HG03159 (cell line): ENCODE data around the gene LEPR.
"Not testable (repeated sequence)": the region's sequence is repeated elsewhere in the genome, so short reads cannot be mapped to it uniquely, and the experiment has no call there.

Experiments used
- ATAC-seq: cut with Tn5 transposase; IDR thresholded peaks from one replicate; pipeline ENCODE4 v1.9.1; 2021; ENCODE audit warnings: mild to moderate bottlenecking, moderate library complexity; ENCODE audit not compliant: unreplicated experiment

Gene LEPR

GRCh38 chr1:65435987-65436386 is 15.5 kb downstream of the LEPR start:
- ATAC-seq = no peak

GRCh38 chr1:65437616-65438015 is 17.1 kb downstream of the LEPR start:
- no peak for ATAC-seq

- ATAC-seq = no peak
Measured at GRCh38 chr1:65440322-65440900, 19.9 kb downstream of the LEPR start.

- ATAC-seq = no peak
Measured at GRCh38 chr1:65440915-65441314, 20.4 kb downstream of the LEPR start.

GRCh38 chr1:65441464-65441863 is 21.0 kb downstream of the LEPR start:
- no peak for ATAC-seq

- ATAC-seq = no peak
Measured at GRCh38 chr1:65442442-65442841, 22.0 kb downstream of the LEPR start.

- no peak for ATAC-seq
Measured at GRCh38 chr1:65443647-65444046, 23.2 kb downstream of the LEPR start.

GRCh38 chr1:65444128-65444640 is 23.7 kb downstream of the LEPR start:
- no peak for ATAC-seq

- ATAC-seq = no peak
Measured at GRCh38 chr1:65445837-65446236, 25.4 kb downstream of the LEPR start.

GRCh38 chr1:65449214-65449823 is 28.9 kb downstream of the LEPR start:
- no peak for ATAC-seq

- not testable (repeated sequence) for ATAC-seq
Measured at GRCh38 chr1:65455678-65456077, 35.2 kb downstream of the LEPR start.

GRCh38 chr1:65456481-65456880 is 36.0 kb downstream of the LEPR start:
- no peak for ATAC-seq

GRCh38 chr1:65457868-65458267 is 37.4 kb downstream of the LEPR start:
- ATAC-seq = no peak

GRCh38 chr1:65458730-65459396 is 38.4 kb downstream of the LEPR start:
- ATAC-seq = no peak

- ATAC-seq = peak; percentile 78
Measured at GRCh38 chr1:65459397-65459768, 38.9 kb downstream of the LEPR start.

GRCh38 chr1:65465837-65466236 is 45.4 kb downstream of the LEPR start:
- not testable (repeated sequence) for ATAC-seq

- no peak for ATAC-seq
Measured at GRCh38 chr1:65467536-65467935, 47.1 kb downstream of the LEPR start.

- ATAC-seq = no peak
Measured at GRCh38 chr1:65469126-65469888, 48.8 kb downstream of the LEPR start.

- ATAC-seq = no peak
Measured at GRCh38 chr1:65469889-65470340, 49.4 kb downstream of the LEPR start.
